C4-2B (cell line): ENCODE measurements around the gene SLC34A1.

Experiments
- CTCF ChIP-seq: fragments of 450-650 bp; conservative IDR thresholded peaks from 2 replicates; pipeline ENCODE4 v1.5.1; 2017; ENCODE audit warnings: mild to moderate bottlenecking
- ZFX ChIP-seq: fragments of 450-650 bp; IDR thresholded peaks from 2 replicates; pipeline ENCODE4 v1.6.1; 2017

DNA sequence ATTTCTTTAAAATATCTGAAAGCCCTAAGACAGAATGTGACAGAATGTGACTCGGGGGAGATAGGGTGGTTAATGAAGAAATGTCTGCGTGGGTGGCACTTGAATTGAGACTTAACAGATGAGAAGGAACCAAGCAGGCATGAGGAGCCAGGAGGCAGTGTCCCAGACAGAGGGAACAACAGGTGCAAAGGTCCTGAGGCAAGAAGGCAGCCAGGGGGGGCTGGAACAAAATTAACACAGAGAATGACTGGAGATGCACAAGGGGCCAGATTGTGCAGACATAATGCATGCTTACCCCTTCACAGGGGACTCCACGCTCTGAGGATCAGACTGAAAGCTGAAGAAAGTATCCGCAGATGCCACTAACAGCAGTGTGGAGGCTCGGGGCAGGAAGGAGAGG is 34.5 kb upstream of the SLC34A1 start:
- TF ChIP-seq CTCF (no peak), ZFX (no peak)
